ENCODE results near the gene SPTBN1.

SPTBN1 gene

DNA sequence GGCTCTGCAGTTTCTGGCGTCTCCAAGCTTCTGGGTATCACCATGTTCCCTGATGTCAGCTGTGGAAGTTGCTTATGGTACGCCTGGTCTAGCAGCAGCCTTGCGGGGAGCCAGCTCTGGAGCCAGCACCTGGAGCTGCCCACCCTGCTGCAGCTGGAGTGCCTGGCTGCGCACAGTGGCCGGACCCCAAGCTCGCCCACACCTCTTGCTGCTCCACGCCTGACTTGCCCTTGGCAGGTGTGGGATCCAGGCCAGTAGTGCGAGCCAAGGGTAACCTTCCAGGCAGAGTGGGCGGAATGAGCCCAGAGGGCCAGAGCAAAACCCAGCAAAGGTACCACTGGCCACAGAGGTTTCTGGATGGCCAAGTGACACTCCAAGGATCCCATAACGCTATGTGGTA, 254.1 kb downstream of the SPTBN1 start:
- CTCF ChIA-PET: no interaction called here
- POLR2A ChIA-PET: no interaction called here
- no peak for TF ChIP-seq FOXK2 (IDR thresholded peaks at IDR 0.05)
- TF ChIP-seq FOXA1 (IDR thresholded peaks at IDR 0.05): no peak
- no peak for TF ChIP-seq NFRKB (IDR thresholded peaks at IDR 0.05)
- no peak for TF ChIP-seq ELF4 (IDR thresholded peaks at IDR 0.05)
- no peak for TF ChIP-seq L3MBTL2 (conservative IDR thresholded peaks at IDR 0.05)
- no peak for TF ChIP-seq PKNOX1 (IDR thresholded peaks at IDR 0.05)
- no peak for TF ChIP-seq SUZ12 (IDR thresholded peaks at IDR 0.05)
- no peak for TF ChIP-seq SP1 (IDR thresholded peaks at IDR 0.05)
- TF ChIP-seq ARNT (IDR thresholded peaks at IDR 0.05): no peak
- TF ChIP-seq TARDBP (IDR thresholded peaks at IDR 0.05): no peak
- no peak for TF ChIP-seq LEF1 (IDR thresholded peaks at IDR 0.05; ENCODE audit: borderline replicate concordance)
- TF ChIP-seq BHLHE40 (IDR thresholded peaks at IDR 0.05; ENCODE audit: borderline replicate concordance): no peak
- no peak for TF ChIP-seq ZNF384 (IDR thresholded peaks at IDR 0.05)
- no peak for TF ChIP-seq FOXM1 (IDR thresholded peaks at IDR 0.05; ENCODE audit: borderline replicate concordance)
- no peak for DNase-seq (ENCODE audit: extremely low spot score)

- TF ChIP-seq FOXK2 (IDR thresholded peaks at IDR 0.05) (no peak), TARDBP (IDR thresholded peaks at IDR 0.05) (no peak), PKNOX1 (IDR thresholded peaks at IDR 0.05) (no peak), FOXM1 (IDR thresholded peaks at IDR 0.05; ENCODE audit: borderline replicate concordance) (no peak), L3MBTL2 (conservative IDR thresholded peaks at IDR 0.05) (no peak), LEF1 (IDR thresholded peaks at IDR 0.05; ENCODE audit: borderline replicate concordance) (no peak), ZNF384 (IDR thresholded peaks at IDR 0.05) (no peak), HDGF (IDR thresholded peaks at IDR 0.05; ENCODE audit: borderline replicate concordance) (no peak), NFRKB (IDR thresholded peaks at IDR 0.05) (no peak), ARNT (IDR thresholded peaks at IDR 0.05) (no peak), FOXA1 (IDR thresholded peaks at IDR 0.05) (no peak), SUZ12 (IDR thresholded peaks at IDR 0.05) (no peak), BHLHE40 (IDR thresholded peaks at IDR 0.05; ENCODE audit: borderline replicate concordance) (no peak), SP1 (IDR thresholded peaks at IDR 0.05) (no peak), ELF4 (IDR thresholded peaks at IDR 0.05) (no peak), CTBP1 (IDR thresholded peaks at IDR 0.05; ENCODE audit: borderline replicate concordance) (no peak)
- ChIA-PET POLR2A (no interaction called here), CTCF (no interaction called here)
Observed at GRCh38 chr2:54712516-54712915, 256.4 kb downstream of the SPTBN1 start.

GRCh38 chr2:54714996-54715395, 258.9 kb downstream of the SPTBN1 start:
- CTCF ChIA-PET: interaction anchor here (1.1 kb wide), 1 partner anchor 8 kb away, joined by 3 read pairs; the partner anchor contains the start of gene EML6
- TF ChIP-seq FOXK2 (IDR thresholded peaks at IDR 0.05) (no peak), PKNOX1 (IDR thresholded peaks at IDR 0.05) (no peak)
- DNase-seq (ENCODE audit: extremely low spot score): no peak
- POLR2A ChIA-PET: no interaction called here

More at GRCh38 chr2:54712516-54712915, 256.4 kb downstream of the SPTBN1 start:
- DNase-seq (ENCODE audit: extremely low spot score): no peak

GRCh38 chr2:54716375-54716774, 260.2 kb downstream of the SPTBN1 start:
- ChIA-PET POLR2A (no interaction called here), CTCF (no interaction called here)
- TF ChIP-seq PKNOX1 (IDR thresholded peaks at IDR 0.05) (no peak), FOXK2 (IDR thresholded peaks at IDR 0.05) (no peak), SP1 (IDR thresholded peaks at IDR 0.05) (no peak), FOXA1 (IDR thresholded peaks at IDR 0.05) (no peak), LEF1 (IDR thresholded peaks at IDR 0.05; ENCODE audit: borderline replicate concordance) (no peak), BHLHE40 (IDR thresholded peaks at IDR 0.05; ENCODE audit: borderline replicate concordance) (no peak), CTBP1 (IDR thresholded peaks at IDR 0.05; ENCODE audit: borderline replicate concordance) (no peak), L3MBTL2 (conservative IDR thresholded peaks at IDR 0.05) (no peak), HDGF (IDR thresholded peaks at IDR 0.05; ENCODE audit: borderline replicate concordance) (no peak), ZNF384 (IDR thresholded peaks at IDR 0.05) (no peak), TARDBP (IDR thresholded peaks at IDR 0.05) (no peak), ARNT (IDR thresholded peaks at IDR 0.05) (no peak), ELF4 (IDR thresholded peaks at IDR 0.05) (no peak), SUZ12 (IDR thresholded peaks at IDR 0.05) (no peak)
- DNase-seq (ENCODE audit: extremely low spot score): no peak

DNA sequence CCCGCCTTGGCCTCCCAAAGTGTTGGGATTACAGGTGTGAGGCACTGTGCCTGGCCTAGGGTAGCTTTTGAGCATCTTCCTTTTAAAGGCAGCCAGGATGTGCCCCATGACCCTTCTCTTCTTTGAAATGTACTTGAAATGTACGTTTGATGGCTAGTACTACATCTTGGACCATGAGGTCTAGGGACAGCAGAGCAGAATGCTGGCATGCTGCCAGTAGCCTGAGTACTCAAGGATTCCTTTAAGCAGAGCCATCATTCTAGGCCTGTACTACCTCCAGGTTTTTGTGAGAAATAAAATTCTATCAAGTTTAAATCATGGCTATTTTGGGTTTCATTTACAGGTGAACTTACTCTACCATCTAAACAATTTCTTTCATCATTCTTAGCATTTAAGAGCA, 264.4 kb downstream of the SPTBN1 start:
- no peak for DNase-seq (ENCODE audit: extremely low spot score)
- ChIA-PET POLR2A (no interaction called here), CTCF (interaction anchor here (0.9 kb wide), 1 partner anchor 16 kb away, joined by 3 read pairs; no protein-coding TSS in a partner anchor)
- TF ChIP-seq FOXM1 (IDR thresholded peaks at IDR 0.05; ENCODE audit: borderline replicate concordance) (no peak), LEF1 (IDR thresholded peaks at IDR 0.05; ENCODE audit: borderline replicate concordance) (no peak), FOXA1 (IDR thresholded peaks at IDR 0.05) (no peak), ARNT (IDR thresholded peaks at IDR 0.05) (no peak), HDGF (IDR thresholded peaks at IDR 0.05; ENCODE audit: borderline replicate concordance) (no peak), SUZ12 (IDR thresholded peaks at IDR 0.05) (no peak), SP1 (IDR thresholded peaks at IDR 0.05) (no peak), ELF4 (IDR thresholded peaks at IDR 0.05) (no peak), L3MBTL2 (conservative IDR thresholded peaks at IDR 0.05) (no peak), CTBP1 (IDR thresholded peaks at IDR 0.05; ENCODE audit: borderline replicate concordance) (no peak), PKNOX1 (IDR thresholded peaks at IDR 0.05) (no peak), BHLHE40 (IDR thresholded peaks at IDR 0.05; ENCODE audit: borderline replicate concordance) (no peak), NFRKB (IDR thresholded peaks at IDR 0.05) (no peak), ZNF384 (IDR thresholded peaks at IDR 0.05) (no peak), FOXK2 (IDR thresholded peaks at IDR 0.05) (no peak), TARDBP (IDR thresholded peaks at IDR 0.05) (no peak)

All from HEK293T (cell line).